Stimulated activated CD4-positive, alpha-beta T cell treated with anti-CD3 and anti-CD28 coated beads, Interleukin-12 subunit alpha, Interleukin-12 subunit beta, amount 100 ng/mL, for 48 hours (primary cell): Measurements from ENCODE around the gene LPAR1.

ENCODE experiments used
- DNase-seq, 3 donors: peaks; one replicate each; pipeline ENCODE4 v3.0.0-alpha.2; 2020; ENCODE audit warnings: low read depth in 2 of 3, low spot score in 1 of 3

The LPAR1 gene

GRCh38 chr9:110958847-110959246 is 79.4 kb downstream of the LPAR1 start:
- DNase-seq = no peak

- no peak for DNase-seq
Measured at GRCh38 chr9:110954822-110955291, 83.4 kb downstream of the LPAR1 start.

DNA sequence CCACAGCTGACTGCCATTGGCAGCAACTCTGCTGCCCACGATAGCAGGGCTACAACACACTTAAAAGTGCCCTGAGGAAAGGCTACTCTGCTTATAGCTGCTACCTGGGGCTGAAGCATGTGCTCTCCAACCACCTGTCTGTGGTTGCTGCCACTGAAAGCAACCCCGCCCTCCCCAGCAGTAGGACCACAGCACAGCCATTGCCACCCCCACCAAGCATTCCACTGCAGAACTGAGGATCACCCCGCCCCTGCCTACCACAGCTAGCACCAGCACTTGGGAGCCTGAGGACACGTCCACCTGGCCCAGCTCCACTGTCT is 85.8 kb downstream of the LPAR1 start:
- no peak for DNase-seq

DNA sequence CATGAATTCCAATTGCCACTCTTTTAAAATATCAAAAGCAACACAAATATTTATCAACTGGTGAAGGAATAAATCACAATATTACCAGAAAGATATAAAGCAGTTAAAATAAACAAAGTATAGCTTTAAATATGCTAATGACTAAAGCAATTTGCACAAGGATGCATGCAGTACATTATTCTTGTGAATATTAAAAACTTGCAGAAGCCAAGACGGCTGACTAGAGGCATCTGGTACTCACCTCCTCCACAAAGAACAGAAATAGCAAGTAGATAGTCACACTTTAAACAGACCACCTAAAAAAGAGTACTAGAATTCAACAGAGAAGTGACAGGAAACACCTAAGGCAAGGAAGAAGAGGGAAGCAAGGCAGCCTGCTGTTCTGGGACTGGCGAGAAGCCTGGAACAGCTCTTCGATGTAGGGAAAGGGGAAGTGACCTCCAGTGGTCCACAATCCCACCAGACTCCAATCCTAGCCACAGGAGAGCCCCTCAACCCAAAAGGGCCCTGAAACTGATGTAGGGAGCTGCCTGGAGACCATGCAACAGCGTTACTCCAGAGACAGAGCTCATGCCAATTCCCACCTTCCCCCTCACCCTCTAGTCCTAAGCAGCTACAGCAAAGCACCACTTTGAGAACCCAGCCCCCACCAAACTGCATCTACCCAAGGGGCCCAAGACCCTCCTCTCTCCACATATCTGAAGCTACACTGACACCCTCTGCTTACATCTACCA is 86.3 kb downstream of the LPAR1 start:
- DNase-seq = no peak

DNA sequence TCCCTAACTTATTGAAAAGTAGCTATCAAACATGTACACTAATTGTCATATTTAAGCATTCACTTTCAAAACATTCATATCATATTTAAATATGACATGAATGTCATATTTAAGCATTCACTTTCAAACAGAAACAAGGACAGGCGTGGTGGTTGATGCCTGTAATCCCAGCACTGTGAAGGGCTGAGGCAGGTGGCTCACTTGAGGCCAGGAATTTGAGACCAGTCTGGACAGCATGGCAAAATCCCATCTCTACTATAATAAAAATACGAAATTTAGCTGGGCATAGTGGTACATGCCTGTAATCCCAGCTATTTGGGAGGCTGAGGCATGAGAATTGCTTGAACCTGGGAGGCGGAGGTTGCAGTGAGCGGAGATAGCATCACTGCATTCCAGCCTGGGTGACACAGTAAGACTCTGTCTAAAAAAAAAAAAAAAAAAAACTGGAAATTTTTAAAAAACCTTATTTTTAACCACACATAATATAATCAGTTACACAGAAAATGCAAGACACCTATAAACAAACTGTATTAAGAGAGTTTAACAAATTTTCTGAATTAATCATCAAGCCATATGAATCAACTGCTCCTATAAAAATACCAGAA is 88.1 kb downstream of the LPAR1 start:
- no peak for DNase-seq

DNA sequence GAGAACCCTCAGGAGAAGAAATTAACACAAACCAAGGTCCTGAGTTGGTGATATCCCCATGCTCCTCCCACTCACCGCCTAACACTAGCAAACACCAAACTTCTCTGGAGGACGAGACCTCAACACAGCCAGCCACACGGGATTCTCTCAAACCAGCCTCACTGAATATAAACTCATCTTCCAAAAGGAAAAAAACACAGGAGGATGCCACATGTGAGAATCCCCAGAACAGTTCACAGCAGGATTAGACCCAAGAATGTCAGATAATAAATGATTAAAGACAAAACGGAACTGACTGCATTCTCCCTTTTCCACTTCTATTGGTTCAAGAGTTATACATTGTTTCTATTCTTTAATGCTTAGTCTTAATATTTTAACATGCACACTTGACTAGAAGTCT is 89.2 kb downstream of the LPAR1 start:
- no peak for DNase-seq

DNA sequence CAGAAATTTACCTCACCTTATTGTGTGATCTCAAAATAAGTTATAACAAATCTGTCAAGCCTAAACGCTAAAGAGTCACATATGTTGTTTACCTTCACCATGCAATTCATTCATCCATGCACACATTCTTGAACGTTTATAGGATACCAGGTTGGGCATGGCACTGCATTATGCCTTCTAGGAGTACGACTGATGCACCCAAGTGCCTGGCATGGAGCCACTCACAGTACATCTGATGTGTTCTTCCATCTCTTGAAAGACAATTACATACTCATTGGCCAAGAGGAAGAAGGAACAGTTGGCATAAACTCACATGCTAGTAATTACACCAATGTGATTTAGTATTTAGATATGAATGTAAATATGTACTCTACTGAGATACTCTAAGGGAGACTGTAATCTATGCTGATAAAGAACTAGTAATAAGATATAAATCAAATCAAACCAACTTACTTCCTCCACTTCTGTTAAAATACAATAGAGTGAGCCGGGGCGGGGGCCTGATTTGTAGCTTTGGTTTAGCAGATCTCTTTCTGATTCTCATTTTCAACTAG is 90.7 kb downstream of the LPAR1 start:
- DNase-seq = no peak

DNA sequence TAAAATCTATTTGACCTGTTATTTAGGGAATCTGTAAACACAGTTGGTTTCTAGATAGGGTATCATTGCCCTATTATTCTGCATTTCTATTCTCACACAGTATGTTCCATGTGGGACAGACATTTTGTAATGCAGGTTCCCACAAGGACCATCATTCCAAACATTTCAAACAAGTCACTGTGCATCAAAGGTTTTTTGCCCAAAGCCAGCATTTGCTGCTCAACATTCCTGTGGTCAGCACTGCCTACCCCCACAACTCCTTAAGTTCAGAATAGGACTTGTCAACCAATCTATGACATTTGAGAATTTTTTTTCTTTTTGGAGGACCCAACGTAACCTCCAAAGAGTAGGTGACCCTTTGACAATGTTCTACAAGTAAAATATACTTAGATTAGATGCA is 95.7 kb downstream of the LPAR1 start:
- no peak for DNase-seq

GRCh38 chr9:110940951-110941557 is 97.2 kb downstream of the LPAR1 start:
- DNase-seq = no peak

DNA sequence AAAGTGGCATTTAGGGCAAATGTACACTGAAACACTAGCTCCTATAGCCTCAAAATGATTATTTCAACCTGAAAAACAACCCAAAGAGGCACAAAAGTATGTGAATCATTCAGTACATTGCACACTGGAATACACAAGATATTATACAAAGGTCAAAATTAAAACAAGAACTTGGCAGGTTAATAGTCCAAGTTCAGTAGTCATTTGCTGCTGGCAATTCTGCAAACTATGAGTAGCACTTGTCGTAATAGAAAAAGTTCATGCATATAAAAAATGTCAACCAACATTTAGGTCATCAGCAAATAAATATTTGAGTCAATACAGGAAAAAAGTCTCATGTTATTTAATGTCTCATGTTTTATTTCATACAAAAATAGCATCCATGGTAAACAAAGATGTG is 98.7 kb downstream of the LPAR1 start:
- no peak for DNase-seq

GRCh38 chr9:110939047-110939446 is 99.2 kb downstream of the LPAR1 start:
- no peak for DNase-seq

GRCh38 chr9:110938242-110938641 is 100.0 kb downstream of the LPAR1 start:
- DNase-seq = no peak

DNA sequence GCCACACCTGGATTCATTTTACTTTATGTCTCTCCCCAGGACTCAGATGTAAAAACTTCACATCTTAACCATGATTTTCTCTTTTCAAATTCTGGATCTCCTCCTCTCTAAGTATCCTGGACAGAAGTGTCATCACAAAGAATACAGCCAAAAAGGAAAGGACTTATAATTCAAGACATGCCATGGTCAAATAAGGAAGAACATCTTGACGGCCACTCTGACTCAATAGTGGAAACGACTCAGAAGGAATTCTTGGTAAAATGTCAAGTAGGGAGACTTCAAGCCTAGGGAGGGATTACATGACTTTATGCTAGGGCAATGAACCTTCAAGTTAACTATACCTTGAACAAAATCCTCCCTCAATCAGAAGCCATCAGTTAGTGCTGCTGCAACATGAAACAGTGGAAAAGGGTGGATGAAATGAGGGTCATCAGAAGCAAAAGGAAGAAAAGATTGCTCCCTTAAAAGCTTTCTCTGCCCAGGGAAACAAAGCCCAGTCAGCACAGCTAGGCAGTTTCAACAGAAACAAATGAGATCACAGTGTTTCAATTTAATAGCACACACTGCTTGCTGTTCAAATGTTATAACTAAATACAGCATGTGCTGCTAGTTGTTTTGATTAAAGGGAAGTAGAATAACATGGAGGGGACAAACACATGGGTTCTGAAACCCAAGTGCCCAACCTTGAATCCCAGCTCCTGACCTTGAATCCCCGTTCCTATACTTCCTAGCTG is 101.4 kb downstream of the LPAR1 start:
- DNase-seq = no peak

DNA sequence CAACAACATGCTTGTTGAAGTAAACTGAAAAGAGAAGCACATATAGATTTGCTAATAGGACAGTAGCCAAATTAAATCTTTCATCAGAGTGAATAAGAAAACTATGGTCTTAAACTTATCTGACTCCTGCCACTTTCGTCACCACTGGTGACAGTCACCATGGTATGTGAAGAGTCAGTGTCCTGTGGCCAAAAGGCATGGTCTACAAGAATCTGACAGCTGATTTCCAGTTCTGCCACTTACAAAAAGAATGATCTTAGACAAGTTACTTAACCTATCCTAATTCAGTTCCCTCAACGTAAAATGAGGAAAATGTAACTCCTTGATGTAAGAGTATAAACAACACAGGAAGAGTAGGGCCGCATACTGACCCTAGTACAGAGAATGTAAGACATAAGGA is 102.0 kb downstream of the LPAR1 start:
- no peak for DNase-seq

- no peak for DNase-seq
Measured at GRCh38 chr9:110935829-110936228, 102.4 kb downstream of the LPAR1 start.

GRCh38 chr9:110933350-110934001 is 104.8 kb downstream of the LPAR1 start:
- DNase-seq = no peak

GRCh38 chr9:110932863-110933262 is 105.4 kb downstream of the LPAR1 start:
- no peak for DNase-seq

- no peak for DNase-seq
Measured at GRCh38 chr9:110928599-110928998, 109.7 kb downstream of the LPAR1 start.

DNA sequence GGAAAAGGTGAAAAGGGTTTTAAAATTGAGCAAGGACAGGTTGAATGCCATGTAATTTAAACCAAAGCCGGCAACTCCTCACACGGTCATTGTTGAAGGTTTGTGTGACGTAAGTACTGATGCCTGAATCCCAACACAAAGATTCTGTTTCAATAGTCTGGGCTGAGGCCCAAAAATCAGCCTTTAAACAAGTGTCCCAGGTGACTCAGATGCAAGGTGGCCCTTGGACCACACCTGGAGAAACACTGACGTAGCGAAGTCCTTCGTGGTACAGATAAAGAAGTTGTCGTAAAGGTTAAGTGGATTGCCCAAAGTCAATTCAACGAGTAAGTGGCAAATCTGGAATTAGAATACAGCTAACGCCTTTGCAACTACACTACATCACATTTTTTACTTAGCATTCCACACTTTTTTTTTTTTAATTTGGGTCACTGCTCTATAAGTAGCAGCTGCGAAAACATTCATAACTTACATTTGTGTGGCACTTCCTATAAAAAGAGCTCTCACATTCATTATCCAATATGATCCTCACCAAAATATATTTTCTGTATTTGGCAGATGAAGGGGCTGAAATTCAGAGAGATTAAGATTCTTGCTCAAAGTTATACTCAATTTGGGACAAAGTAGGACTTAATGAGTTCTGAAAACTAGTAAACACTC is 111.3 kb downstream of the LPAR1 start:
- no peak for DNase-seq

- no peak for DNase-seq
Measured at GRCh38 chr9:110923601-110924000, 114.7 kb downstream of the LPAR1 start.

DNA sequence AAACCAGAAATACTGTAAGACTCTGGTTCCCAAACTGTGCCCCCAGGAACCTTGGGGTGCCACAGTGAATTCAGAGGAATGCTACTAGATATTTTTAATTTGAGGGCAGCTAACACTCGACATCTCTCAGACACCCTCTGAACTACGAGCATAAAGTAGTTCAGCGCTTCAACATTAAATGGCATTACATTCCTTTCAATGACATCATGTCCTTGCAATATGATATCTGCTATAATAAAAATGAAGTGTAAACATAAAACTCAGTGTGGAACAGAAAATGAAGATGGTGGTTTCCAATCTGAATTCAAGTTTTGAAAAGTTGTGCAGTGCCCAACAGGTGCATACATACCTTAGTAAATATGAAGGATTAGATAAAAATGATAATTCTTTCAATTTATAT is 116.1 kb downstream of the LPAR1 start:
- DNase-seq = no peak
